Measurements from ENCODE around the gene VIPR2.

GRCh38 chr7:159136846-159137245 is 7.8 kb downstream of the VIPR2 start:
- TF ChIP-seq, protein P1, sequence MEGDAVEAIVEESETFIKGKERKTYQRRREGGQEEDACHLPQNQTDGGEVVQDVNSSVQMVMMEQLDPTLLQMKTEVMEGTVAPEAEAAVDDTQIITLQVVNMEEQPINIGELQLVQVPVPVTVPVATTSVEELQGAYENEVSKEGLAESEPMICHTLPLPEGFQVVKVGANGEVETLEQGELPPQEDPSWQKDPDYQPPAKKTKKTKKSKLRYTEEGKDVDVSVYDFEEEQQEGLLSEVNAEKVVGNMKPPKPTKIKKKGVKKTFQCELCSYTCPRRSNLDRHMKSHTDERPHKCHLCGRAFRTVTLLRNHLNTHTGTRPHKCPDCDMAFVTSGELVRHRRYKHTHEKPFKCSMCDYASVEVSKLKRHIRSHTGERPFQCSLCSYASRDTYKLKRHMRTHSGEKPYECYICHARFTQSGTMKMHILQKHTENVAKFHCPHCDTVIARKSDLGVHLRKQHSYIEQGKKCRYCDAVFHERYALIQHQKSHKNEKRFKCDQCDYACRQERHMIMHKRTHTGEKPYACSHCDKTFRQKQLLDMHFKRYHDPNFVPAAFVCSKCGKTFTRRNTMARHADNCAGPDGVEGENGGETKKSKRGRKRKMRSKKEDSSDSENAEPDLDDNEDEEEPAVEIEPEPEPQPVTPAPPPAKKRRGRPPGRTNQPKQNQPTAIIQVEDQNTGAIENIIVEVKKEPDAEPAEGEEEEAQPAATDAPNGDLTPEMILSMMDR (IDR thresholded peaks at IDR 0.05) = no peak
- TF ChIP-seq EP300 (IDR thresholded peaks at IDR 0.05) (no peak), POLR2A (IDR thresholded peaks at IDR 0.05) (no peak)

Data from suprapubic skin (tissue), 3 donors.